SKM-1 (cell line): ENCODE data around the gene PARP3.

ENCODE experiments used
- DNase-seq: peaks from one replicate; lab custom pipeline; 2025; ENCODE audit not compliant: unreplicated experiment; lab: John Stamatoyannopoulos, UW

PARP3 gene

GRCh38 chr3:51966016-51966415 is 23.9 kb downstream of the PARP3 start:
- DNase-seq: no peak

- no peak for DNase-seq
Measured at GRCh38 chr3:51966486-51966885, 24.3 kb downstream of the PARP3 start.

- DNase-seq: no peak
Measured at GRCh38 chr3:51966922-51967383, 24.8 kb downstream of the PARP3 start.

DNA sequence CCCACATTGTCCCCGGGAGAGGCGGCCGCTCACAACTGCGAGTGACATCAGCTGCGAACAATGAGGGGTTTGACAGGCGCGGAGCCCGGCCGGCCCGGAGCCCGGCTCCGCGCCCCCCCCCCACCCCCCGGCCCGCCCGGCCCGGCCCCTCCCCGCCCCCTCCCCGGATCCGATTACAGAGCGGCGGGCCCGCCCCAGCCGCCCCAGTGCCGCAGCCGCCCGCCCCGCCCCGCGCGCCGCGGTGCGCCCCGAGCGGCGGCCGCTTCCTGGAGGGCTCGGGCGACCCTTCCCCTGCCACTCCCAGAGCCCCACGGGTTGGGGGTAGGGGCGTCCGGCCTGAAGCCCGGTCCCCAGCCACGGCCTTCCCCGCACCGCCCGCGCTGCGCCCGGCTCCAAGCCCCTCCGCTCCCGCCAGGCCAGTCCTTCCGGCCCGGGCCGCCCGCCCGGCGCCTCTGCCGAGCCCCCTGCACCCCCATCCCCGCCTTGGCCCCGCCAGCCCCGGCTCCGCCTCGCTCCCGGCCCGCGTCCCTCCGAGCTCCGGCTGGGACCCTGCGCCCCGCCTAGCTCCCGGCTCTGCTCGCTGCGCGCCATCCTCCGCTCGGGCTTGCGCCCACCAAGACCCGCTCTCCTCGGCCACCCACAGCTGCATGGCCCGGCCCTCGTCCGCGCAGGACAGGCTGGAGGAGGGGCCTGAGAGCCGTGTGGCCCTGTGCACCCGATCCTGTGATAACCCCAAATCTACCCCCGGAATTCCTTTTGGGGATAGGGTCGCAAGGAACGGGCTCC is 25.4 kb downstream of the PARP3 start, which contains the start of gene PCBP4:
PCBP4 (minus strand) TSS at position 71 of the 786 bp plus-strand sequence. CDS start 6,214 bp downstream, outside the sequence.
- no peak for DNase-seq

GRCh38 chr3:51968170-51968775 is 26.1 kb downstream of the PARP3 start:
- no peak for DNase-seq

- no peak for DNase-seq
Measured at GRCh38 chr3:51968883-51969678, 26.9 kb downstream of the PARP3 start.

- no peak for DNase-seq
Measured at GRCh38 chr3:51969841-51970240, 27.7 kb downstream of the PARP3 start.

- no peak for DNase-seq
Measured at GRCh38 chr3:51970606-51971300, 28.6 kb downstream of the PARP3 start.

GRCh38 chr3:51971350-51971749 is 29.2 kb downstream of the PARP3 start:
- no peak for DNase-seq

- no peak for DNase-seq
Measured at GRCh38 chr3:51974277-51974962, 32.3 kb downstream of the PARP3 start.

GRCh38 chr3:51974963-51975851 is 33.0 kb downstream of the PARP3 start, which contains the start of gene ABHD14A:
ABHD14A (plus strand) TSS chr3:51975064; CDS start chr3:51975136, 72 bp downstream.
- DNase-seq: peak; percentile 35

DNA sequence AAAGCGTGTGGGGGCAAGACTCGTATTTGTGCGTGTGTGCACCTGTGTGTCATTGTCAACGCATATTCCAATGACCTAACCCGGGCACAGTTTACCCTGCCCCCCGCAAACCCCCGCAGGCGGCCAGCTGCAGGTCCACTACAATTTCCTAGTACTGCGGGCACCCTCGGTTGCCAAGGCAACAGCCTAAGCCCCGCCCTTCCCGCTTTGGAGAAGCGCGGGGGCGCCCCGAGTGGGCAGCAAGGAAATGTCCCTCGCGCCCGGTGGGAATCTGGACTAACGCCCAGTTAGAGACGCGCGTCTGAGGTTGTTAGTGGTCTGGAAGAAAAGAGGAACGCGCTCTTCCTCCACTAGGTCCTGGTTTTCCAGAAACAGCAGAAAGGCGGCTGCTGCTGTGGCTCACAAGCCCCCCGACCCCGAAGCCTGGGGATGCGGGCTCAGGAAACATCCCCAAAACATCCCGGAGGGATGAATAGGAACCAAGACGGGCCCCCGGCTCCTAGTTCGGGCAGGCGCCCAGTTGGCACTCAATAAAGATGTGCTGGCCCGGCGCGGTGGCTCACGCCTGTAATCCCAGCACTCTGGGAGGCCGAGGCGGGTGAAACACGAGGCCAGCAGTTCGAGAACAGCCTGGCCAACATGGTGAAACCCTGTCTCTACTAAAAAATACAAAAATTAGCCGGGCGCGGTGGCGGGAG is 33.8 kb downstream of the PARP3 start:
- DNase-seq: no peak

GRCh38 chr3:51977446-51978142 is 35.4 kb downstream of the PARP3 start:
- no peak for DNase-seq

DNA sequence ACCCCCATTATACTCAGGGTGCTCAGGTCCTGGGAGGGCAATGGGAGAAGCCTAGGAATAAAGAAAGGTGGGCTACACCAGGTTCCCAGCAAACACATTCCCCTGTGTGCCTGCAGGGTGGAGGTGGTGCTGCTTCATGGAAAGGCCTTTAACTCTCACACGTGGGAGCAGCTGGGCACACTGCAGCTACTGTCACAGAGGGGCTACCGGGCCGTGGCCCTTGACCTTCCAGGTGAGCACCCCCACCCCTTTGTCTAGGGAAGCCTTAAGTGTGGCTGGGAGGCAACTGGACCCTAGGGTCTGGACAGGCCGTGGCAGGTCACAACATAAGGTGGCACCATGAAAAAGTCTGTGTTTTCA is 36.0 kb downstream of the PARP3 start:
- DNase-seq: no peak

DNA sequence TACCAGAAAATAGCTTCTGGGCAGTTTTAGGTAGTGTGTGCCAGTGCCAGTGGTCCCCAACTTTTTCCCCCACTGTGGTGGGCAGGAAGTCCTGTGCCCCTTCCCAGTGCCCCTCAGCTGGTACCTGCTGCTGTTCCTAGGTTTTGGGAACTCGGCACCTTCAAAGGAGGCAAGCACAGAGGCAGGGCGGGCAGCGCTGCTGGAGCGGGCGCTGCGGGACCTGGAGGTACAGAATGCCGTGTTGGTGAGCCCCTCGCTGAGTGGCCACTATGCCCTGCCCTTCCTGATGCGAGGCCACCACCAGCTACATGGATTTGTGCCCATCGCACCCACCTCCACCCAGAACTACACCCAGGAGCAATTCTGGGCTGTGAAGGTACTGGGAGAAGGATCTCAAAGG is 38.1 kb downstream of the PARP3 start:
- DNase-seq: no peak

DNA sequence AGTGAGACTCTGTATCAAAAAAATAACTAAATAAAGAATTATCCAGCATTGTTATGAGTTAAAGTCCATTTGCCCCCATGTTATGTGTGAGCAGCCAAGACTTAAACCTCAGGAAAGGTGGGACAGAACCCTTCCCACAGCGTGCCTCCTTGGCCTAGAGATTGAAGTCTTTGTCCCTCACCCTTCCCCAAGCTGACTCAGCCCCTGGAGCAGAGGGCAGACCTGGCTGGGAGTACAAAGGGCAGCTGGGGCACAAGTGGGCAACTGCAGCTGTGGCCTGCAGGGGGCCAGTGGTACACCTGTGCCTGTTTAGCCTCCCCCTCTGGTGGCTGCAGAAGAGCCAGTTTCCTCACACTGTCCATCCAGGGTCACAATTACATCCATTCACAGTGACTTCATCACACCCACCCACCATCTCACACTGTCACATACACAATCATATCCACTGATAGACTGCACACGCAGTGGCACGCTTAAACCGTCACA is 40.2 kb downstream of the PARP3 start:
- no peak for DNase-seq

GRCh38 chr3:51982838-51983577 is 40.8 kb downstream of the PARP3 start, which contains the start of gene ACY1:
ACY1 (plus strand) TSS chr3:51983535; CDS start chr3:51984065, 530 bp downstream.
- peak; percentile 55 for DNase-seq
